Epithelial cell of esophagus (primary cell): ENCODE results near the gene HSD17B7.

Source experiments
- DNase-seq: peaks from one replicate; pipeline ENCODE4 v3.0.0; 2010; ENCODE audit warnings: low read depth
- H3K4me3 ChIP-seq: 2 replicates; pipeline ENCODE4 v1.5.1; 2011; ENCODE audit warnings: mild to moderate bottlenecking, low read length, control low read depth
- TF ChIP-seq, protein P1 (sequence below): IDR thresholded peaks from 2 replicates; pipeline ENCODE4 v1.5.1; 2011; ENCODE audit warnings: low read depth, mild to moderate bottlenecking, low read length, control low read depth, inconsistent platforms; ENCODE audit not compliant: insufficient read depth; ENCODE audit errors: missing control alignments

Gene HSD17B7

DNA sequence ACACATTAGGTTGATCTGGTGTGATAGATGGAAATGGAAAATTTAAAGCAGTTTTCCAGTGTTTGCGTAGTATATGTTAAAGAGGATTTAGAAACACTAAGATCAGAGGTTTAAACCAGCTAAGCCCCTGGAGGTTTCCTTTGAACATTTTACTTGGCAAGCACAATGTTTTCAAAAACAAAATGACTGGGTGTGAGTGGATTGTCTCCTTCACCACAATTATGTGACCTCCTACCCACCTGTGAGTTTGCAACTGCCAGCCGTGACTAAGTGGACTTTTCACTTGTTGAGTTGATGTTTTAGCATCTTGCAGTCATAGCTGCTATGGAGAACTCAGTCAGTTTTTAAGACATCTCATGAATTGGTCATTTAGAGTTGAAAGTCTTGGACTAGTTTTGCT lies 65.8 kb downstream of the HSD17B7 start:
- TF ChIP-seq, protein P1, sequence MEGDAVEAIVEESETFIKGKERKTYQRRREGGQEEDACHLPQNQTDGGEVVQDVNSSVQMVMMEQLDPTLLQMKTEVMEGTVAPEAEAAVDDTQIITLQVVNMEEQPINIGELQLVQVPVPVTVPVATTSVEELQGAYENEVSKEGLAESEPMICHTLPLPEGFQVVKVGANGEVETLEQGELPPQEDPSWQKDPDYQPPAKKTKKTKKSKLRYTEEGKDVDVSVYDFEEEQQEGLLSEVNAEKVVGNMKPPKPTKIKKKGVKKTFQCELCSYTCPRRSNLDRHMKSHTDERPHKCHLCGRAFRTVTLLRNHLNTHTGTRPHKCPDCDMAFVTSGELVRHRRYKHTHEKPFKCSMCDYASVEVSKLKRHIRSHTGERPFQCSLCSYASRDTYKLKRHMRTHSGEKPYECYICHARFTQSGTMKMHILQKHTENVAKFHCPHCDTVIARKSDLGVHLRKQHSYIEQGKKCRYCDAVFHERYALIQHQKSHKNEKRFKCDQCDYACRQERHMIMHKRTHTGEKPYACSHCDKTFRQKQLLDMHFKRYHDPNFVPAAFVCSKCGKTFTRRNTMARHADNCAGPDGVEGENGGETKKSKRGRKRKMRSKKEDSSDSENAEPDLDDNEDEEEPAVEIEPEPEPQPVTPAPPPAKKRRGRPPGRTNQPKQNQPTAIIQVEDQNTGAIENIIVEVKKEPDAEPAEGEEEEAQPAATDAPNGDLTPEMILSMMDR = no peak
- H3K4me3 ChIP-seq = no peak overlapping the region
- DNase-seq = peak; percentile 92

DNA sequence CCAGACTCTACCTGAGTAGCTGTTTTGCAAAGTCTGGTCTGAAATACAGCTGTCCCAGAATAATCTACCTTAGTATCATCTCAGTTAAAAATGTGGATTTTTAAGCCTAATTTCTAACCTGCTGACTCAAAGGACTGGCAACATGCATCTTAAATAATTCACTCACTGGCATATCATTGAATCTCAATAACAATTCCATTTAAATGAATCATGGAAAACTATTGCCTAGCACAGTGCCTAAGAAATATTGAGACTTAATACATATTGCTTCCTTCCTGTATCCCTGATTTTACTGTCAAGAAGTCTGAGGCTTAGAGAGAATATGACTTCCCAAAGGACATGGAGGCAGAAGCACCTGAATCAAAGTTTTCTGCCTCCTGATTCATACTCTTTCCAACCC lies 67.3 kb downstream of the HSD17B7 start:
- TF ChIP-seq, protein P1 = no peak
- peak; percentile 47 for DNase-seq
- no peak overlapping the region for H3K4me3 ChIP-seq

DNA sequence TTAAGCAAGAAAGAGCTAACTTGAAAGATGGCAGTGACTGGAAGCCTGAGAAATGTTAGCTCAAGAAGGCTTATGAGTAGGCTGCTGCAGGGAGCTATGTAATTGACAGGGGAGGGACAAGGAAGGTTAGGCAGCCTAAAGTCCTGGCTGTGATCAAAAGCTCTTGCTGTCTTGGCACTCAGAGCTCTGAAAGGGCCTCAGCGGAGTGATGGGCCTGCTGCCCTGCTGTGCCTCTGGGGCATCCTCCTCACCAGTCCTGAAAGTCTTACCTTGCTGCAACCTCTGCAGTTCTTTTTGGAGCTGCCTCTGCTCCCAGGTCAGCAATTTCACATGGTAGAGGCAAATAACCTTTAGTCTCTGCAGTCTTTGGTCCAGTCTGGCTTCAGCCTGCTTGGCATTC lies 68.7 kb downstream of the HSD17B7 start:
- TF ChIP-seq, protein P1 = no peak
- H3K4me3 ChIP-seq = no peak overlapping the region

DNA sequence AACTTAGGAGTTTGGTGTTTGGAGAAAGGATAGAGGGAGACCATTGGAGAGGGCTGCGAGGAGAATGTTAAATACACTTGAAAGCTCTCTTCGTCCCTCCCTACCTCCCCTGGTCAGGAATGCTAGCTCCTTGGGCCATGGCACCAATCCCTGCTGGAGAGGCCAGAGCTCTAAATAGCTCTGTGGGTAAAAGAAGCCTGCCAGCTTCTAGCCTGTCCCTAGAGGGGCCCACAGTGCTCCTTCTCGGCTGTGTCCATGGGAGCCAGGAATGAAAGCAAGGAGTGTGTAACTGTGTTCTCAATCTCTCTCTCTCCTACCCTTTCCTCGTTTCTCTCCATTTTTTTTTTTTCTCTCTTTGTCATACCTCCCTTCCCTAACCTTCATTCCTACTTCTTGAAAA lies 70.6 kb downstream of the HSD17B7 start, which contains the start of gene CCDC190:
Gene CCDC190 (minus strand): TSS at position 75 of the 400 bp plus-strand sequence. CDS start 1,529 bp downstream, outside the sequence.
- DNase-seq = no peak
- TF ChIP-seq, protein P1 = no peak

More for the DNA sequence above, 68.7 kb downstream of the HSD17B7 start:
- DNase-seq = no peak

DNA sequence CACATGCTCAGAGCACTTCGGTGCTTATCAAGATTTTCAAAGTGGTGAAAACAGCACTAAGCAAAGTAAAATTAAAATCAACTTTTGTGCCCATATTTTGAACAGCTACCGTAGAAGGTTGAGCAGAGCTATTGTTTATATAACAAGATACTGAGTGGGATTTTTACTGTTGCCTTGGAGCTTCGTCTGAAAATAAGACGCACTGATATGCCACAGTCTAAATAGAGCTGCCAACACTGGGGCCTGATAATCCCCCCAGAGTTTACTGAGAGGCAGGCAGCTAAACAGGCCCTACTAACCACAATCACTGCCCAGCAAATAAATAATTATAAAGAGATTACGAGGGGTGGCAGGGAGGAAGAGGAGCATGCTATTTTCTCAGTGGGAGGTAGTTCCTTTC lies 71.1 kb downstream of the HSD17B7 start:
- no peak for DNase-seq
- TF ChIP-seq, protein P1 = no peak
- no peak overlapping the region for H3K4me3 ChIP-seq

More for the DNA sequence above, 70.6 kb downstream of the HSD17B7 start, which contains the start of gene CCDC190:
- H3K4me3 ChIP-seq = no peak within 1 kb of the TSS
